GM23338 (cell line): Measurements from ENCODE around the gene TNFRSF6B. TPM values are rescaled to one million over a fixed set of nuclear protein-coding genes. Genes with fewer than 3 reads are reported as not detected.

ENCODE experiments used
- ATAC-seq: fragments of 200-7000 bp; cut with Tn5 transposase; 3 replicates; pipeline ENCODE4 v1.9.1; 2020
- DNase-seq: peaks from one replicate; pipeline ENCODE4 v3.0.0-alpha.2; 2015; ENCODE audit warnings: low spot score
- H2AFZ ChIP-seq: fragments of 200-600 bp; sonication (generic); 2 replicates; pipeline ENCODE4 v1.8.0; 2016; ENCODE audit warnings: antibody characterized with exemption, mild to moderate bottlenecking, moderate library complexity
- H3F3A ChIP-seq: fragments of 200-600 bp; sonication (generic); replicated peaks from 2 replicates; pipeline ENCODE4 v1.8.0; 2017; ENCODE audit warnings: antibody characterized with exemption, mixed run types, low read depth
- H3K27ac ChIP-seq: fragments of 200-600 bp; sonication (generic); 2 replicates; pipeline ENCODE4 v1.6.1; 2016; ENCODE audit warnings: low read depth
- H3K27me3 ChIP-seq: fragments of 200-600 bp; sonication (generic); 2 replicates; pipeline ENCODE4 v1.8.0; 2016; ENCODE audit warnings: mild to moderate bottlenecking, mixed run types, moderate library complexity; ENCODE audit not compliant: insufficient read depth
- H3K36me3 ChIP-seq: fragments of 200-600 bp; sonication (generic); 2 replicates; pipeline ENCODE4 v1.8.0; 2016; ENCODE audit warnings: mild to moderate bottlenecking; ENCODE audit not compliant: insufficient read depth
- H3K4me1 ChIP-seq: fragments of 200-600 bp; sonication (generic); 2 replicates; pipeline ENCODE4 v1.8.0; 2016; ENCODE audit warnings: mild to moderate bottlenecking, moderate library complexity; ENCODE audit not compliant: insufficient read depth
- H3K4me2 ChIP-seq: fragments of 200-600 bp; sonication (generic); 2 replicates; pipeline ENCODE4 v1.7.1; 2017; ENCODE audit warnings: mixed run types
- H3K4me3 ChIP-seq: fragments of 200-600 bp; sonication (generic); 2 replicates; pipeline ENCODE4 v1.6.1; 2016; ENCODE audit warnings: mixed run types
- H3K79me2 ChIP-seq: fragments of 200-600 bp; sonication (generic); replicated peaks from 2 replicates; pipeline ENCODE4 v1.8.0; 2017; ENCODE audit warnings: mild to moderate bottlenecking; ENCODE audit not compliant: insufficient read depth
- H3K9me2 ChIP-seq: fragments of 200-600 bp; sonication (generic); 2 replicates; pipeline ENCODE4 v1.8.0; 2017; ENCODE audit not compliant: insufficient read depth
- H4K20me1 ChIP-seq: fragments of 200-600 bp; sonication (generic); replicated peaks from 2 replicates; pipeline ENCODE4 v1.8.0; 2017; ENCODE audit warnings: mild to moderate bottlenecking; ENCODE audit not compliant: insufficient read depth
- H3K27ac Mint-ChIP-seq: 2 replicates; pipeline ENCODE4 v1.8.0; 2020; ENCODE audit warnings: inconsistent platforms, mild to moderate bottlenecking, moderate library complexity, mixed read lengths
- H3K27me3 Mint-ChIP-seq: 3 replicates; pipeline ENCODE4 v1.8.0; 2022; ENCODE audit warnings: low read depth, mild to moderate bottlenecking, moderate library complexity, mixed read lengths, inconsistent platforms; ENCODE audit not compliant: insufficient read depth, poor library complexity
- H3K36me3 Mint-ChIP-seq: 3 replicates; pipeline ENCODE4 v1.8.0; 2021; ENCODE audit warnings: low read depth, mild to moderate bottlenecking, inconsistent platforms, moderate library complexity, mixed read lengths
- H3K4me1 Mint-ChIP-seq: 3 replicates; pipeline ENCODE4 v1.8.0; 2020; ENCODE audit warnings: mild to moderate bottlenecking, inconsistent platforms, mixed read lengths
- H3K4me3 Mint-ChIP-seq: 3 replicates; pipeline ENCODE4 v1.8.0; 2021; ENCODE audit warnings: moderate library complexity, mild to moderate bottlenecking, inconsistent platforms, mixed read lengths
- H3K9me3 Mint-ChIP-seq: 3 replicates; pipeline ENCODE4 v1.8.0; 2020; ENCODE audit warnings: moderate library complexity, mild to moderate bottlenecking, inconsistent platforms, mixed read lengths
- CREB1 ChIP-seq: fragments of 250-450 bp; sonication (Bioruptor Pico); IDR thresholded peaks from 2 replicates; pipeline ENCODE4 v1.5.0; 2020; ENCODE audit warnings: low read depth, mild to moderate bottlenecking, moderate library complexity
- EZH2phosphoT487 ChIP-seq: fragments of 200-600 bp; sonication (generic); IDR thresholded peaks from one replicate; pipeline ENCODE4 v1.8.1; 2018; ENCODE audit warnings: antibody characterized with exemption; ENCODE audit not compliant: unreplicated experiment
- POLR2AphosphoS5 ChIP-seq: IDR thresholded peaks from 2 replicates; pipeline ENCODE4 v1.6.1; 2016; ENCODE audit warnings: antibody characterized with exemption, low read depth
- STAT1 ChIP-seq: IDR thresholded peaks from one replicate; pipeline ENCODE4 v1.6.1; 2016; ENCODE audit warnings: antibody characterized with exemption; ENCODE audit not compliant: unreplicated experiment
- polyA plus RNA-seq: library from polyadenylated mRNA; unstranded; fragments of >200 nt; fragmentation: Nextera tagmentation; extraction: Ambion mirVana; gene quantifications from 2 replicates; pipeline ENCODE4 v1.2.1, GENCODE V29; 2016
- total RNA-seq: library from RNA; depleted of rRNA; stranded (reverse); fragments of >200 nt; shearing (Covaris generic); gene quantifications from 2 replicates; pipeline ENCODE4 v1.2.3, GENCODE V29; 2014
- TF ChIP-seq, protein P1 (sequence below): fragments of 250-450 bp; sonication (Bioruptor Pico); IDR thresholded peaks from 2 replicates; pipeline ENCODE4 v1.5.0; 2020; ENCODE audit warnings: mild to moderate bottlenecking, moderate library complexity
- TF ChIP-seq, protein P2 (sequence below): IDR thresholded peaks from one replicate; pipeline ENCODE4 v1.6.1; 2018; ENCODE audit warnings: antibody characterized with exemption; ENCODE audit not compliant: unreplicated experiment
- TF ChIP-seq, protein P3 (sequence below): IDR thresholded peaks from 2 replicates; pipeline ENCODE4 v1.6.1; 2016; ENCODE audit warnings: antibody characterized with exemption
- TF ChIP-seq, protein P4 (sequence below), 2 experiments: fragments of 200-600 bp in 1 of 2; sonication (generic) in 1 of 2; conservative IDR thresholded peaks; 2 replicates each; pipeline versions ENCODE4 v1.5.1 to v1.6.1; 2016 to 2017; ENCODE audit warnings: antibody characterized with exemption in 2 of 2, low read depth in 2 of 2, mild to moderate bottlenecking in 2 of 2, moderate library complexity in 1 of 2

The TNFRSF6B gene
- total and polyA plus RNA-seq, 2 experiments from 2014 or later = 0.28 TPM; not detected in 1

DNA sequence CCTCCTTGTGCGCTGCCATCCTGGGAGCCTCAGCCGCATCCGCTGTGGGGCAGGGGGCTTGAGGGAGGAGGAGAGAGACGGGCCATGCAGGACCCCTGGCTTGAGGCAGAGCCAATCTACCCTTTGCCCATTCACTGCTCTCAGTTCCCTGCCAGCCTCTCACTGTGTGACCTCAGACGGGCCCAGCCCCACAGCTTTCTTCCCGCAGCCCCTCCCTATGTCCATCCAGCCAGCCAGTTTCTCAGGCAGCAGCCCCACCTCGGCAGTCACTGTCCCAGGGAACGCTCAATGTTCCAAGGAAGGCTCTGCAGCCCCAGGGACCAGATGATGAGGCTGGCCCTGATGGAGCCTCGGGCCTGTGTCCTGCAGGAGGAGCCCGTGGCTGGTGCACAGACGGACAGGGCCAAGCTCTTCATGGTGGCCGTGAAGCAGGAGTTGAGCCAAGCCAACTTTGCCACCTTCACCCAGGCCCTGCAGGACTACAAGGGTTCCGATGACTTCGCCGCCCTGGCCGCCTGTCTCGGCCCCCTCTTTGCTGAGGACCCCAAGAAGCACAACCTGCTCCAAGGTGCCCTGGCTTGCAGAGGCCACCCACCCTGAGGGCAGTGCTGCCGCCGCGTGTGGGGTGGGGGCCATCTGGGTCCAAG, 3.9 kb upstream of the TNFRSF6B start:
- TF ChIP-seq, protein P1, sequence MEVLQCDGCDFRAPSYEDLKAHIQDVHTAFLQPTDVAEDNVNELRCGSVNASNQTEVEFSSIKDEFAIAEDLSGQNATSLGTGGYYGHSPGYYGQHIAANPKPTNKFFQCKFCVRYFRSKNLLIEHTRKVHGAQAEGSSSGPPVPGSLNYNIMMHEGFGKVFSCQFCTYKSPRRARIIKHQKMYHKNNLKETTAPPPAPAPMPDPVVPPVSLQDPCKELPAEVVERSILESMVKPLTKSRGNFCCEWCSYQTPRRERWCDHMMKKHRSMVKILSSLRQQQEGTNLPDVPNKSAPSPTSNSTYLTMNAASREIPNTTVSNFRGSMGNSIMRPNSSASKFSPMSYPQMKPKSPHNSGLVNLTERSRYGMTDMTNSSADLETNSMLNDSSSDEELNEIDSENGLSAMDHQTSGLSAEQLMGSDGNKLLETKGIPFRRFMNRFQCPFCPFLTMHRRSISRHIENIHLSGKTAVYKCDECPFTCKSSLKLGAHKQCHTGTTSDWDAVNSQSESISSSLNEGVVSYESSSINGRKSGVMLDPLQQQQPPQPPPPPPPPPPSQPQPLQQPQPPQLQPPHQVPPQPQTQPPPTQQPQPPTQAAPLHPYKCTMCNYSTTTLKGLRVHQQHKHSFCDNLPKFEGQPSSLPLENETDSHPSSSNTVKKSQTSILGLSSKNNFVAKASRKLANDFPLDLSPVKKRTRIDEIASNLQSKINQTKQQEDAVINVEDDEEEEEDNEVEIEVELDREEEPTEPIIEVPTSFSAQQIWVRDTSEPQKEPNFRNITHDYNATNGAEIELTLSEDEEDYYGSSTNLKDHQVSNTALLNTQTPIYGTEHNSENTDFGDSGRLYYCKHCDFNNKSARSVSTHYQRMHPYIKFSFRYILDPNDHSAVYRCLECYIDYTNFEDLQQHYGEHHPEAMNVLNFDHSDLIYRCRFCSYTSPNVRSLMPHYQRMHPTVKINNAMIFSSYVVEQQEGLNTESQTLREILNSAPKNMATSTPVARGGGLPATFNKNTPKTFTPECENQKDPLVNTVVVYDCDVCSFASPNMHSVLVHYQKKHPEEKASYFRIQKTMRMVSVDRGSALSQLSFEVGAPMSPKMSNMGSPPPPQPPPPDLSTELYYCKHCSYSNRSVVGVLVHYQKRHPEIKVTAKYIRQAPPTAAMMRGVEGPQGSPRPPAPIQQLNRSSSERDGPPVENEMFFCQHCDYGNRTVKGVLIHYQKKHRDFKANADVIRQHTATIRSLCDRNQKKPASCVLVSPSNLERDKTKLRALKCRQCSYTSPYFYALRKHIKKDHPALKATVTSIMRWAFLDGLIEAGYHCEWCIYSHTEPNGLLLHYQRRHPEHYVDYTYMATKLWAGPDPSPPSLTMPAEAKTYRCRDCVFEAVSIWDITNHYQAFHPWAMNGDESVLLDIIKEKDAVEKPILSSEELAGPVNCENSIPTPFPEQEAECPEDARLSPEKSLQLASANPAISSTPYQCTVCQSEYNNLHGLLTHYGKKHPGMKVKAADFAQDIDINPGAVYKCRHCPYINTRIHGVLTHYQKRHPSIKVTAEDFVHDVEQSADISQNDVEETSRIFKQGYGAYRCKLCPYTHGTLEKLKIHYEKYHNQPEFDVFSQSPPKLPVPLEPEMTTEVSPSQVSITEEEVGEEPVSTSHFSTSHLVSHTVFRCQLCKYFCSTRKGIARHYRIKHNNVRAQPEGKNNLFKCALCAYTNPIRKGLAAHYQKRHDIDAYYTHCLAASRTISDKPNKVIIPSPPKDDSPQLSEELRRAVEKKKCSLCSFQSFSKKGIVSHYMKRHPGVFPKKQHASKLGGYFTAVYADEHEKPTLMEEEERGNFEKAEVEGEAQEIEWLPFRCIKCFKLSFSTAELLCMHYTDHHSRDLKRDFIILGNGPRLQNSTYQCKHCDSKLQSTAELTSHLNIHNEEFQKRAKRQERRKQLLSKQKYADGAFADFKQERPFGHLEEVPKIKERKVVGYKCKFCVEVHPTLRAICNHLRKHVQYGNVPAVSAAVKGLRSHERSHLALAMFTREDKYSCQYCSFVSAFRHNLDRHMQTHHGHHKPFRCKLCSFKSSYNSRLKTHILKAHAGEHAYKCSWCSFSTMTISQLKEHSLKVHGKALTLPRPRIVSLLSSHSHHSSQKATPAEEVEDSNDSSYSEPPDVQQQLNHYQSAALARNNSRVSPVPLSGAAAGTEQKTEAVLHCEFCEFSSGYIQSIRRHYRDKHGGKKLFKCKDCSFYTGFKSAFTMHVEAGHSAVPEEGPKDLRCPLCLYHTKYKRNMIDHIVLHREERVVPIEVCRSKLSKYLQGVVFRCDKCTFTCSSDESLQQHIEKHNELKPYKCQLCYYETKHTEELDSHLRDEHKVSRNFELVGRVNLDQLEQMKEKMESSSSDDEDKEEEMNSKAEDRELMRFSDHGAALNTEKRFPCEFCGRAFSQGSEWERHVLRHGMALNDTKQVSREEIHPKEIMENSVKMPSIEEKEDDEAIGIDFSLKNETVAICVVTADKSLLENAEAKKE = no peak
- TF ChIP-seq, protein P2, sequence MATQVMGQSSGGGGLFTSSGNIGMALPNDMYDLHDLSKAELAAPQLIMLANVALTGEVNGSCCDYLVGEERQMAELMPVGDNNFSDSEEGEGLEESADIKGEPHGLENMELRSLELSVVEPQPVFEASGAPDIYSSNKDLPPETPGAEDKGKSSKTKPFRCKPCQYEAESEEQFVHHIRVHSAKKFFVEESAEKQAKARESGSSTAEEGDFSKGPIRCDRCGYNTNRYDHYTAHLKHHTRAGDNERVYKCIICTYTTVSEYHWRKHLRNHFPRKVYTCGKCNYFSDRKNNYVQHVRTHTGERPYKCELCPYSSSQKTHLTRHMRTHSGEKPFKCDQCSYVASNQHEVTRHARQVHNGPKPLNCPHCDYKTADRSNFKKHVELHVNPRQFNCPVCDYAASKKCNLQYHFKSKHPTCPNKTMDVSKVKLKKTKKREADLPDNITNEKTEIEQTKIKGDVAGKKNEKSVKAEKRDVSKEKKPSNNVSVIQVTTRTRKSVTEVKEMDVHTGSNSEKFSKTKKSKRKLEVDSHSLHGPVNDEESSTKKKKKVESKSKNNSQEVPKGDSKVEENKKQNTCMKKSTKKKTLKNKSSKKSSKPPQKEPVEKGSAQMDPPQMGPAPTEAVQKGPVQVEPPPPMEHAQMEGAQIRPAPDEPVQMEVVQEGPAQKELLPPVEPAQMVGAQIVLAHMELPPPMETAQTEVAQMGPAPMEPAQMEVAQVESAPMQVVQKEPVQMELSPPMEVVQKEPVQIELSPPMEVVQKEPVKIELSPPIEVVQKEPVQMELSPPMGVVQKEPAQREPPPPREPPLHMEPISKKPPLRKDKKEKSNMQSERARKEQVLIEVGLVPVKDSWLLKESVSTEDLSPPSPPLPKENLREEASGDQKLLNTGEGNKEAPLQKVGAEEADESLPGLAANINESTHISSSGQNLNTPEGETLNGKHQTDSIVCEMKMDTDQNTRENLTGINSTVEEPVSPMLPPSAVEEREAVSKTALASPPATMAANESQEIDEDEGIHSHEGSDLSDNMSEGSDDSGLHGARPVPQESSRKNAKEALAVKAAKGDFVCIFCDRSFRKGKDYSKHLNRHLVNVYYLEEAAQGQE = no peak
- TF ChIP-seq, protein P3, sequence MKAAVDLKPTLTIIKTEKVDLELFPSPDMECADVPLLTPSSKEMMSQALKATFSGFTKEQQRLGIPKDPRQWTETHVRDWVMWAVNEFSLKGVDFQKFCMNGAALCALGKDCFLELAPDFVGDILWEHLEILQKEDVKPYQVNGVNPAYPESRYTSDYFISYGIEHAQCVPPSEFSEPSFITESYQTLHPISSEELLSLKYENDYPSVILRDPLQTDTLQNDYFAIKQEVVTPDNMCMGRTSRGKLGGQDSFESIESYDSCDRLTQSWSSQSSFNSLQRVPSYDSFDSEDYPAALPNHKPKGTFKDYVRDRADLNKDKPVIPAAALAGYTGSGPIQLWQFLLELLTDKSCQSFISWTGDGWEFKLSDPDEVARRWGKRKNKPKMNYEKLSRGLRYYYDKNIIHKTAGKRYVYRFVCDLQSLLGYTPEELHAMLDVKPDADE = no peak
- no peak for TF ChIP-seq EZH2phosphoT487
- no peak for TF ChIP-seq POLR2AphosphoS5
- TF ChIP-seq CREB1 = no peak
- no peak for TF ChIP-seq STAT1
- TF ChIP-seq, protein P4, sequence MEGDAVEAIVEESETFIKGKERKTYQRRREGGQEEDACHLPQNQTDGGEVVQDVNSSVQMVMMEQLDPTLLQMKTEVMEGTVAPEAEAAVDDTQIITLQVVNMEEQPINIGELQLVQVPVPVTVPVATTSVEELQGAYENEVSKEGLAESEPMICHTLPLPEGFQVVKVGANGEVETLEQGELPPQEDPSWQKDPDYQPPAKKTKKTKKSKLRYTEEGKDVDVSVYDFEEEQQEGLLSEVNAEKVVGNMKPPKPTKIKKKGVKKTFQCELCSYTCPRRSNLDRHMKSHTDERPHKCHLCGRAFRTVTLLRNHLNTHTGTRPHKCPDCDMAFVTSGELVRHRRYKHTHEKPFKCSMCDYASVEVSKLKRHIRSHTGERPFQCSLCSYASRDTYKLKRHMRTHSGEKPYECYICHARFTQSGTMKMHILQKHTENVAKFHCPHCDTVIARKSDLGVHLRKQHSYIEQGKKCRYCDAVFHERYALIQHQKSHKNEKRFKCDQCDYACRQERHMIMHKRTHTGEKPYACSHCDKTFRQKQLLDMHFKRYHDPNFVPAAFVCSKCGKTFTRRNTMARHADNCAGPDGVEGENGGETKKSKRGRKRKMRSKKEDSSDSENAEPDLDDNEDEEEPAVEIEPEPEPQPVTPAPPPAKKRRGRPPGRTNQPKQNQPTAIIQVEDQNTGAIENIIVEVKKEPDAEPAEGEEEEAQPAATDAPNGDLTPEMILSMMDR (conservative IDR thresholded peaks at IDR 0.05; ENCODE audit: low read depth in 2 of 2) = no peak
- H3K27me3 ChIP-seq = no peaks in the 10 kb centered on the region
- H4K20me1 ChIP-seq = no peaks in the 10 kb centered on the region
- Mint-ChIP-seq H3K36me3 (peaks cover 27% of the 10 kb centered on the region), H3K4me3 (no peak overlapping the region), H3K27ac (no peak overlapping the region), H3K27me3 (peaks cover 34% of the 10 kb centered on the region), H3K9me3 (peaks cover 14% of the 10 kb centered on the region; the same call in 2 of the 3 replicates), H3K4me1 (peaks cover 3% of the 10 kb centered on the region; the same call in 2 of the 3 replicates)
- DNase-seq (no peak), ATAC-seq (no peak)
- H3K4me2 ChIP-seq = no peak overlapping the region
- H3K4me1 ChIP-seq = no peaks in the 10 kb centered on the region
- H3K4me3 ChIP-seq = no peak overlapping the region
- H3K9me2 ChIP-seq = no peaks in the 10 kb centered on the region
- H3K79me2 ChIP-seq = no peaks in the 10 kb centered on the region
- no peak overlapping the region for H3K27ac ChIP-seq
- peaks cover 2% of the 10 kb centered on the region; the same call in 1 of the 2 replicates for H3F3A ChIP-seq
- no peak overlapping the region for H2AFZ ChIP-seq
- no peaks in the 10 kb centered on the region for H3K36me3 ChIP-seq
